ENCODE data around the gene ARHGAP26. TPM values are rescaled to one million over a fixed set of nuclear protein-coding genes. Genes with fewer than 3 reads are reported as not detected.

The ARHGAP26 gene
- total and polyA plus RNA-seq, 2 of the 4 experiments (the other 2 are of a cell fraction): 0.54 to 0.56 TPM

DNA sequence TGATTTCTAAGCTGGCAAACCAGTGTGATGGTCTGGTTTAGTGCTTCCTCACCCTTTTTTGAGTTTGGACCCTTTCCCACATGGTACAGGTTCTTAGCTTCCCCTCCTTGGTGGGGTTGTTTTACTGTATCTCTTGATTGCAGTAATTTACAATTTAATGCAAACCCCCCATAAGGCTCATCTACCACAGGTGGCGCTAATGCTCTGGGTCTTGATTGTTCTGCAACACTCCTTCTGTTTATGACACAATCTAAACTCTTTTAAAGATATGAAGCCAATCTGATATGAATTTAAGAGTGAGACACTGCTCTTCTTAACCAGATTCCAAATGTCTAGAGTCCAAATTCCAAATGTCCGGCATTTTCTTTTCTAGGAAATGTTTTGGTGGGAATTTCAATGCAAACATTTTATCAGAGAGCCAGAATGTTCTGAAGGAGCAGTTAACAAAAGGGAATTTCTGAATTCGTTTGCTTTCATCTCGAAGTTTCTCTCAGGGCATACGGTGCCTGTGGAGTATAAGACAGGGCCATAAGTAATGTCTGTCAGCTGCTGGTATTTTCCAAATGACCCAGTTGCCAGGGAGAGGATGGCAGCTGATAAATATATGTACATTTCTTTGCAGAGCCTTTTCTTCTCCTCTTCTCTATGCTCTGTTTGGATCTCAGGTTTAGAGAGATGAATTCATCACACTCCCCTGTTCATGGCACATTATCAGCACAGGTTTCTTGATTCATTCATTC is 246.8 kb downstream of the ARHGAP26 start:
- no peak overlapping the region for H2AFZ ChIP-seq (replicated peaks; ENCODE audit: low read length, poor library complexity)
- ChIA-PET POLR2A (ENCODE audit: unreplicated experiment) (no interaction called here), CTCF (interaction anchor here (0.6 to 1.1 kb wide), 4 partner anchors 126 to 1458 kb away, joined by 3 to 5 read pairs (median 4); no protein-coding TSS in a partner anchor)
- H3K36me3 ChIP-seq (ENCODE audit: control insufficient read depth, insufficient read depth, low read length): no peaks in the 10 kb centered on the region
- peak overlapping the region; percentile 76 for H2AK5ac ChIP-seq (ENCODE audit: low read depth, low read length)
- H4K91ac ChIP-seq (ENCODE audit: insufficient read depth, low read depth, low read length): no peak overlapping the region
- TF ChIP-seq, protein P1, sequence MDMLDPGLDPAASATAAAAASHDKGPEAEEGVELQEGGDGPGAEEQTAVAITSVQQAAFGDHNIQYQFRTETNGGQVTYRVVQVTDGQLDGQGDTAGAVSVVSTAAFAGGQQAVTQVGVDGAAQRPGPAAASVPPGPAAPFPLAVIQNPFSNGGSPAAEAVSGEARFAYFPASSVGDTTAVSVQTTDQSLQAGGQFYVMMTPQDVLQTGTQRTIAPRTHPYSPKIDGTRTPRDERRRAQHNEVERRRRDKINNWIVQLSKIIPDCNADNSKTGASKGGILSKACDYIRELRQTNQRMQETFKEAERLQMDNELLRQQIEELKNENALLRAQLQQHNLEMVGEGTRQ (IDR thresholded peaks at IDR 0.05; ENCODE audit: low read depth, low read length): no peak
- TF ChIP-seq CEBPB (IDR thresholded peaks at IDR 0.05; ENCODE audit: low read depth, low read length) (peak; percentile 71), MXI1 (IDR thresholded peaks at IDR 0.05; ENCODE audit: borderline replicate concordance, low read depth, low read length) (no peak), RCOR1 (IDR thresholded peaks at IDR 0.05; ENCODE audit: insufficient replicate concordance, low read length) (no peak), SMC3 (IDR thresholded peaks at IDR 0.05; ENCODE audit: low read depth, low read length) (peak; percentile 47), FOS (IDR thresholded peaks at IDR 0.05; ENCODE audit: low read depth, low read length) (no peak), CHD1 (IDR thresholded peaks at IDR 0.05; ENCODE audit: low read depth, low read length) (no peak), BHLHE40 (IDR thresholded peaks at IDR 0.05; ENCODE audit: low read depth, low read length) (no peak), RAD21 (IDR thresholded peaks at IDR 0.05; ENCODE audit: low read length) (peak; percentile 82), MAZ (IDR thresholded peaks at IDR 0.05; ENCODE audit: borderline replicate concordance, low read depth, low read length) (no peak), RFX5 (IDR thresholded peaks at IDR 0.05; ENCODE audit: low read depth, low read length) (no peak), NFE2L2 (IDR thresholded peaks at IDR 0.05; ENCODE audit: low read depth, low read length) (no peak)
- TF ChIP-seq, protein P2, sequence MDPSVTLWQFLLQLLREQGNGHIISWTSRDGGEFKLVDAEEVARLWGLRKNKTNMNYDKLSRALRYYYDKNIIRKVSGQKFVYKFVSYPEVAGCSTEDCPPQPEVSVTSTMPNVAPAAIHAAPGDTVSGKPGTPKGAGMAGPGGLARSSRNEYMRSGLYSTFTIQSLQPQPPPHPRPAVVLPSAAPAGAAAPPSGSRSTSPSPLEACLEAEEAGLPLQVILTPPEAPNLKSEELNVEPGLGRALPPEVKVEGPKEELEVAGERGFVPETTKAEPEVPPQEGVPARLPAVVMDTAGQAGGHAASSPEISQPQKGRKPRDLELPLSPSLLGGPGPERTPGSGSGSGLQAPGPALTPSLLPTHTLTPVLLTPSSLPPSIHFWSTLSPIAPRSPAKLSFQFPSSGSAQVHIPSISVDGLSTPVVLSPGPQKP (IDR thresholded peaks at IDR 0.05; ENCODE audit: borderline replicate concordance, low read depth, low read length): no peak
- TF ChIP-seq, protein P3, sequence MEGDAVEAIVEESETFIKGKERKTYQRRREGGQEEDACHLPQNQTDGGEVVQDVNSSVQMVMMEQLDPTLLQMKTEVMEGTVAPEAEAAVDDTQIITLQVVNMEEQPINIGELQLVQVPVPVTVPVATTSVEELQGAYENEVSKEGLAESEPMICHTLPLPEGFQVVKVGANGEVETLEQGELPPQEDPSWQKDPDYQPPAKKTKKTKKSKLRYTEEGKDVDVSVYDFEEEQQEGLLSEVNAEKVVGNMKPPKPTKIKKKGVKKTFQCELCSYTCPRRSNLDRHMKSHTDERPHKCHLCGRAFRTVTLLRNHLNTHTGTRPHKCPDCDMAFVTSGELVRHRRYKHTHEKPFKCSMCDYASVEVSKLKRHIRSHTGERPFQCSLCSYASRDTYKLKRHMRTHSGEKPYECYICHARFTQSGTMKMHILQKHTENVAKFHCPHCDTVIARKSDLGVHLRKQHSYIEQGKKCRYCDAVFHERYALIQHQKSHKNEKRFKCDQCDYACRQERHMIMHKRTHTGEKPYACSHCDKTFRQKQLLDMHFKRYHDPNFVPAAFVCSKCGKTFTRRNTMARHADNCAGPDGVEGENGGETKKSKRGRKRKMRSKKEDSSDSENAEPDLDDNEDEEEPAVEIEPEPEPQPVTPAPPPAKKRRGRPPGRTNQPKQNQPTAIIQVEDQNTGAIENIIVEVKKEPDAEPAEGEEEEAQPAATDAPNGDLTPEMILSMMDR (conservative IDR thresholded peaks at IDR 0.05; ENCODE audit: low read depth, low read length): peak; percentile 75
- in situ Hi-C loops (cut with MboI; ENCODE audit: low sequenced_read_pairs) (loop anchor here (10.0 to 25.0 kb wide), 2 partner anchors 388 to 1170 kb away; partner anchors contain the start of gene NR3C1), intact Hi-C loops (cut with micrococcal nuclease) (loop anchor here (5.0 kb wide), 1 partner anchor 385 kb away; the partner anchor contains the start of gene NR3C1), dilution Hi-C loops (cut with HindIII; ENCODE audit: low sequenced_read_pairs, unreplicated experiment) (no loop called here)
- peaks cover 6% of the 10 kb centered on the region for H3K4me1 ChIP-seq (ENCODE audit: control insufficient read depth, insufficient read depth, low read length)
- H3K9me3 ChIP-seq (ENCODE audit: control insufficient read depth, insufficient read depth, low read length): no peaks in the 10 kb centered on the region
- H3K14ac ChIP-seq (replicated peaks; ENCODE audit: low read depth, low read length): peak overlapping the region; percentile 56; the same call in 1 of the 2 replicates
- no peak overlapping the region for H4K5ac ChIP-seq (ENCODE audit: low read depth, low read length)
- H3K27ac ChIP-seq (ENCODE audit: insufficient read depth, low read length): no peak overlapping the region
- DNase-seq (peak; percentile 75), ATAC-seq (ENCODE audit: low read depth) (peak; percentile 64)
- H3K56ac ChIP-seq (ENCODE audit: extremely low read depth, insufficient read depth, low read length): no peak overlapping the region
- no TSS peak for BruUV-seq (replicated peaks)
- H2BK20ac ChIP-seq (ENCODE audit: low read depth, low read length): peak overlapping the region; percentile 71; the same call in 1 of the 2 replicates
- no peak overlapping the region for H2BK5ac ChIP-seq (ENCODE audit: low read depth, low read length, poor library complexity, severe bottlenecking)
- H3K9ac ChIP-seq (ENCODE audit: low read depth, low read length): no peak overlapping the region
- H4K8ac ChIP-seq (ENCODE audit: low read depth in 2 of 2, low read length in 2 of 2): peak overlapping the region in 1 of 2 experiments; percentile 30; a peak in 1 of 4 replicates
- H4K20me1 ChIP-seq (ENCODE audit: insufficient read depth, low read length): no peaks in the 10 kb centered on the region
- 53% methylated on average over 2 of the region's 5 CpGs; no CpG with 5 or more reads in 1 of the 2 experiments for WGBS, 2 experiments (ENCODE audit: extremely low coverage in 2 of 2, insufficient read length in 1 of 2)
- H3K18ac ChIP-seq (ENCODE audit: low read depth, low read length): no peak overlapping the region
- peak overlapping the region; percentile 69; the same call in 1 of the 2 replicates for H3K4ac ChIP-seq (ENCODE audit: low read depth, low read length)
- H3K23ac ChIP-seq (ENCODE audit: low read depth, low read length): no peak overlapping the region
- H3K9me1 ChIP-seq (ENCODE audit: insufficient read depth, low read length): no peaks in the 10 kb centered on the region
- H3K79me1 ChIP-seq (ENCODE audit: low read depth in 1 of 2, low read length in 2 of 2): no peaks in the 10 kb centered on the region
- H3K4me3 ChIP-seq (ENCODE audit: insufficient read depth, low read depth, low read length): no peak overlapping the region
- H2BK120ac ChIP-seq (ENCODE audit: low read depth, low read length): no peak overlapping the region
- no peaks in the 10 kb centered on the region for H3K27me3 ChIP-seq (ENCODE audit: control insufficient read depth, insufficient read depth, low read length)
- no peak overlapping the region for H3K4me2 ChIP-seq (ENCODE audit: low read depth, low read length)
- no peak overlapping the region; the same call in 2 of the 3 replicates for H2BK15ac ChIP-seq (ENCODE audit: low read depth, low read length)
- no peak overlapping the region for H2AK9ac ChIP-seq (replicated peaks; ENCODE audit: low read depth, low read length, poor library complexity)
